Keratinocyte (primary cell): ENCODE data around the gene SPG7. TPM values are rescaled to one million over a fixed set of nuclear protein-coding genes. Genes with fewer than 3 reads are reported as not detected.

Experiments used
- DNase-seq: peaks from one replicate; pipeline ENCODE4 v3.0.0-alpha.2; 2011; ENCODE audit warnings: low read depth, missing footprints, low spot score
- FAIRE-seq: peaks from 2 replicates; lab custom pipeline; 2011; peaks lifted over from hg19 to GRCh38; lab: Jason Lieb, UNC
- H2AFZ ChIP-seq: 2 replicates; pipeline ENCODE4 v1.6.0; 2012; ENCODE audit warnings: low read length, control low read depth, inconsistent platforms; ENCODE audit not compliant: control insufficient read depth
- H3K27ac ChIP-seq: 2 replicates; pipeline ENCODE4 v1.5.1; 2011; ENCODE audit warnings: low read length; ENCODE audit not compliant: control insufficient read depth, insufficient read depth
- H3K27me3 ChIP-seq: 3 replicates; pipeline ENCODE4 v1.6.0; 2011; ENCODE audit warnings: low read length; ENCODE audit not compliant: control insufficient read depth, insufficient read depth; ENCODE audit errors: extremely low read depth
- H3K36me3 ChIP-seq, 2 experiments: 2 replicates in 1 of 2; 3 replicates in 1 of 2; pipeline ENCODE4 v1.5.1; 2011; ENCODE audit warnings: low read length in 2 of 2, mild to moderate bottlenecking in 1 of 2; ENCODE audit not compliant: control insufficient read depth in 2 of 2, insufficient read depth in 2 of 2; ENCODE audit errors: extremely low read depth in 1 of 2
- H3K4me1 ChIP-seq: 3 replicates; pipeline ENCODE4 v1.5.1; 2011; ENCODE audit warnings: low read length; ENCODE audit not compliant: control insufficient read depth, insufficient read depth; ENCODE audit errors: extremely low read depth
- H3K4me2 ChIP-seq: 3 replicates; pipeline ENCODE4 v1.6.0; 2011; ENCODE audit warnings: low read depth, low read length; ENCODE audit not compliant: control insufficient read depth, insufficient read depth; ENCODE audit errors: extremely low read depth
- H3K4me3 ChIP-seq, 3 experiments: fragments of 200-600 bp in 1 of 3; sonication (generic) in 1 of 3; 2 replicates in 2 of 3; 3 replicates in 1 of 3; pipeline ENCODE4 v1.5.1; 2011 to 2016; ENCODE audit warnings: low read length in 3 of 3, mild to moderate bottlenecking in 3 of 3, control low read depth in 2 of 3, inconsistent platforms in 1 of 3, low read depth in 1 of 3, mixed read lengths in 1 of 3, mixed run types in 1 of 3, moderate library complexity in 1 of 3; ENCODE audit not compliant: control insufficient read depth in 2 of 3, insufficient read depth in 2 of 3; ENCODE audit errors: extremely low read depth in 1 of 3
- H3K79me2 ChIP-seq: 2 replicates; pipeline ENCODE4 v1.6.0; 2012; ENCODE audit warnings: low read length; ENCODE audit not compliant: control insufficient read depth, insufficient read depth
- H3K9ac ChIP-seq: 3 replicates; pipeline ENCODE4 v1.6.0; 2011; ENCODE audit warnings: low read length; ENCODE audit not compliant: control insufficient read depth, insufficient read depth; ENCODE audit errors: extremely low read depth
- H3K9me1 ChIP-seq: 3 replicates; pipeline ENCODE4 v1.6.0; 2011; ENCODE audit warnings: low read length; ENCODE audit not compliant: control insufficient read depth, insufficient read depth; ENCODE audit errors: extremely low read depth
- H3K9me3 ChIP-seq: 2 replicates; pipeline ENCODE4 v1.5.1; 2012; ENCODE audit warnings: low read depth, low read length; ENCODE audit not compliant: control insufficient read depth
- H4K20me1 ChIP-seq: 3 replicates; pipeline ENCODE4 v1.6.0; 2011; ENCODE audit warnings: low read length; ENCODE audit not compliant: control insufficient read depth, insufficient read depth; ENCODE audit errors: extremely low read depth
- EZH2 ChIP-seq: IDR thresholded peaks from one replicate; pipeline ENCODE4 v1.6.1; 2012; ENCODE audit warnings: inconsistent platforms, mild to moderate bottlenecking, low read length, moderate library complexity
- dilution Hi-C: fragments of 300-500 bp; cut with MboI; formaldehyde crosslinking; loops from one replicate; pipeline ENCODE4 v1.7.0; 2020; ENCODE audit warnings: low sequenced_read_pairs; ENCODE audit not compliant: extremely low pct_ligation_motif_present
- polyA plus RNA-seq, 5 experiments: library from polyadenylated mRNA; depleted of rRNA in 3 of 5; stranded (reverse) in 3 of 5; stranded (forward) in 1 of 5; unstranded in 1 of 5; fragments of >200 nt; gene quantifications; 1 replicate in 1 of 5; 2 replicates in 3 of 5; 3 replicates in 1 of 5; pipeline versions ENCODE4 v1.2.1 to v1.2.3, GENCODE V29; 2011 to 2012; ENCODE audit warnings: missing spikeins in 2 of 5, low read depth in 1 of 5, low replicate concordance in 1 of 5
- TF ChIP-seq, protein P1 (sequence below), 3 experiments: IDR thresholded peaks in 1 of 3; conservative IDR thresholded peaks in 1 of 3; optimal IDR thresholded peaks in 1 of 3; 2 replicates in 2 of 3; 3 replicates in 1 of 3; pipeline versions ENCODE3 to v1.5.1; 2011; ENCODE audit warnings: low read length in 3 of 3, mild to moderate bottlenecking in 3 of 3, moderate library complexity in 2 of 3, control low read depth in 1 of 3, inconsistent platforms in 1 of 3; ENCODE audit not compliant: insufficient read depth in 2 of 3; ENCODE audit errors: extremely low read depth in 1 of 3

The SPG7 gene
- polyA plus RNA-seq, 1 donor (not counting 4 experiments of a cell fraction or from before 2014, with no cell fraction given) = 45.2 TPM

DNA sequence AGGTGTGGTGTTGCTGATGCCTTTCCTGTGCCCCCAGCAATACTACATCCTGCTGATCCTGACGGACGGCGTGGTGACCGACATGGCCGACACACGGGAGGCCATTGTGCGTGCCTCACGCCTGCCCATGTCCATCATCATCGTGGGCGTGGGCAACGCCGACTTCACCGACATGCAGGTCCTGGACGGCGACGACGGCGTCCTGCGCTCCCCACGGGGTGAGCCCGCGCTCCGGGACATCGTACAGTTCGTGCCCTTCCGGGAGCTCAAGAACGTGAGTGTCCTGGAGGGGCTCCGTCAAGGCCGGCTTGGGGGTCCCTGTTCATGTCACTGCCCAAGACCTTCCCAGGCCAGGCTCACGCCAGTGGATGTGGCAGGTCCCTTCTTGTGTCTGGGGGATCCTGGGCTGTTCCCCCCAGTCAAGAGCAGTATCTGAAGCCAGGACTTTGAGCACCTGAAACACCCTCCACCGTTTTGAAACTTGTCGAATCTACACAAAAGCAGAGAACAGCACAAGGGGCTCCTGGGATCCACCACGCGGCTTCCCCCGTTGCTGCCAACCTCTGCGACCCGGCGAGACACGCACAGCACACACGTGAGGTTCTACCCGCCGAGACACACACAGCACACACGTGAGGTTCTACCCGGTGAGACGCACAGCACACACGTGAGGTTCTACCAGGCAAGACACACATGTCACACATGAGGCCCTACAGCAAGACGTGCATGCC lies 87.3 kb downstream of the SPG7 start:
- Histone ChIP-seq H3K4me3 (no peak overlapping the region), H2AFZ (no peak overlapping the region), H3K9ac (no peak overlapping the region), H3K4me1 (peaks cover 14% of the 10 kb centered on the region), H3K79me2 (no peaks in the 10 kb centered on the region), H3K27me3 (no peaks in the 10 kb centered on the region), H3K27ac (no peak overlapping the region), H3K9me3 (no peaks in the 10 kb centered on the region), H3K36me3 (no peaks in the 10 kb centered on the region), H3K9me1 (no peaks in the 10 kb centered on the region), H4K20me1 (no peaks in the 10 kb centered on the region), H3K4me2 (no peak overlapping the region)
- dilution Hi-C loops = no loop called here
- TF ChIP-seq, protein P1, sequence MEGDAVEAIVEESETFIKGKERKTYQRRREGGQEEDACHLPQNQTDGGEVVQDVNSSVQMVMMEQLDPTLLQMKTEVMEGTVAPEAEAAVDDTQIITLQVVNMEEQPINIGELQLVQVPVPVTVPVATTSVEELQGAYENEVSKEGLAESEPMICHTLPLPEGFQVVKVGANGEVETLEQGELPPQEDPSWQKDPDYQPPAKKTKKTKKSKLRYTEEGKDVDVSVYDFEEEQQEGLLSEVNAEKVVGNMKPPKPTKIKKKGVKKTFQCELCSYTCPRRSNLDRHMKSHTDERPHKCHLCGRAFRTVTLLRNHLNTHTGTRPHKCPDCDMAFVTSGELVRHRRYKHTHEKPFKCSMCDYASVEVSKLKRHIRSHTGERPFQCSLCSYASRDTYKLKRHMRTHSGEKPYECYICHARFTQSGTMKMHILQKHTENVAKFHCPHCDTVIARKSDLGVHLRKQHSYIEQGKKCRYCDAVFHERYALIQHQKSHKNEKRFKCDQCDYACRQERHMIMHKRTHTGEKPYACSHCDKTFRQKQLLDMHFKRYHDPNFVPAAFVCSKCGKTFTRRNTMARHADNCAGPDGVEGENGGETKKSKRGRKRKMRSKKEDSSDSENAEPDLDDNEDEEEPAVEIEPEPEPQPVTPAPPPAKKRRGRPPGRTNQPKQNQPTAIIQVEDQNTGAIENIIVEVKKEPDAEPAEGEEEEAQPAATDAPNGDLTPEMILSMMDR (optimal IDR thresholded peaks at IDR 0.05 in 1 of 3, IDR thresholded peaks at IDR 0.05 in 1 of 3, conservative IDR thresholded peaks at IDR 0.05 in 1 of 3; ENCODE audit: extremely low read depth in 1 of 3, insufficient read depth in 2 of 3, low read length in 3 of 3) = no peak
- no peak for TF ChIP-seq EZH2
- DNase-seq (no peak), FAIRE-seq (no peak)

DNA sequence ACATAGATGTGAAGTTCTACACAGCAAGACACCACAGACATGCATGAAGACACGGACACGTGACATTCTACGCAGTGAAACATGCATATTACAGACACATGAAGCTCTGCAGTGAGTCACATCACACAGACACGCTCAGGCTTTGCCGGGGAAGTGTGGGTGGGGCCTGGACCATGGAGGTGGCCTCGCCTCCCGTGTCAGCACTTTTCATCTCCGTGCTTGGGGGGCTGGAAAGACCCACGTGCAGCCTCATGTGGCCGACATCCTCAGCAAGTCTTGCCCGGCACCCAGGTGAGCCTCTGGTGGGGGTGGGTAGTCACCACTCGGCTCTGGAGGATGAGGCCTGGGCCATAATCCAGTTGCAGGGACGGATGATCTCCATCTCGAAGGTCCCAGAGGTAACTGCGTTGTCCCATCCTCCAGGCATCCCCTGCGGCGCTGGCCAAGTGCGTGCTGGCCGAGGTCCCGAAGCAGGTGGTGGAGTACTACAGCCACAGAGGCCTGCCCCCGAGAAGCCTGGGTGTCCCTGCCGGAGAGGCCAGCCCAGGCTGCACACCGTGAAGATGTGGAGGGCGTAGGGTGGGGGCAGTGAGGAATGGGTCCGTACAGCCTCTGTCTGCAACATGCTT lies 88.0 kb downstream of the SPG7 start:
- Histone ChIP-seq H3K9me3 (no peaks in the 10 kb centered on the region), H3K36me3 (no peaks in the 10 kb centered on the region), H4K20me1 (no peaks in the 10 kb centered on the region), H3K4me1 (peaks cover 17% of the 10 kb centered on the region), H2AFZ (no peak overlapping the region), H3K27me3 (no peaks in the 10 kb centered on the region), H3K4me2 (no peak overlapping the region), H3K9me1 (no peaks in the 10 kb centered on the region), H3K79me2 (no peaks in the 10 kb centered on the region), H3K27ac (no peak overlapping the region), H3K4me3 (no peak overlapping the region), H3K9ac (no peak overlapping the region)
- no peak for TF ChIP-seq EZH2
- TF ChIP-seq, protein P1 (optimal IDR thresholded peaks at IDR 0.05 in 1 of 3, IDR thresholded peaks at IDR 0.05 in 1 of 3, conservative IDR thresholded peaks at IDR 0.05 in 1 of 3; ENCODE audit: extremely low read depth in 1 of 3, insufficient read depth in 2 of 3, low read length in 3 of 3) = no peak
- no peak for FAIRE-seq
- DNase-seq = no peak
- dilution Hi-C loops = no loop called here
